ENCODE measurements around the gene SLC4A5.

GRCh38 chr2:74373221-74373676 is 30.0 kb upstream of the SLC4A5 start:
- TF ChIP-seq CTCF (IDR thresholded peaks at IDR 0.05) (no peak), POLR2A (IDR thresholded peaks at IDR 0.05) (no peak)

All from heart left ventricle (tissue), 13 donors.